GOT3 (cell line): ENCODE data around the gene TMEM82.

ENCODE experiments used
- DNase-seq: peaks from one replicate; lab custom pipeline; 2025; ENCODE audit warnings: mixed read lengths; lab: John Stamatoyannopoulos, UW

TMEM82 gene

DNA sequence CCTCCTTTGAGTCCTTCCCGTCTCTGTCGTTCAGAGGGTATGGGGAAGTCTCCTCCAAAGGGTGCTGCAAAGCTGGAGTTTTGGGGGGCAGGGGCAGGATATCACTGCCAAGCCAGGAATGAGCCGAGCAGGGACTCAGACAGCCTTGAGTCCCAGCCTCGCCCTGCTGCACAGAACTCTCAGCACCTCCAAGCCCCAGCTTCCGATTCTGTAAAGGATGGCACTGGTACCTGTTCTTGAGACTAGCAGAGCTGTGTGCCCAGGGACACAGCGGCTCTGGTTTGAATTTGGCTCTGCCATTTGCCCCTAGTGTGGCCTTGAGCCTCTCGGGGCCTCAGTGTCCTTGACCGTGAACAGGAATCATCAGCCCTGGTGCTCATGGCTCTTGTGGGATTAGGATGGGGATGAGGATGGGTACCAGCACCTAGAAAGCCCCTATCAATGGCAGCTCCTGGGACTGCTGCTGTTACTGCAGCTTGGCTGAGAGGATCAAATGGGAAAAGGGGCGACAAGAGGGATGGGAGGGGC is 14.8 kb downstream of the TMEM82 start:
- DNase-seq = no peak

DNA sequence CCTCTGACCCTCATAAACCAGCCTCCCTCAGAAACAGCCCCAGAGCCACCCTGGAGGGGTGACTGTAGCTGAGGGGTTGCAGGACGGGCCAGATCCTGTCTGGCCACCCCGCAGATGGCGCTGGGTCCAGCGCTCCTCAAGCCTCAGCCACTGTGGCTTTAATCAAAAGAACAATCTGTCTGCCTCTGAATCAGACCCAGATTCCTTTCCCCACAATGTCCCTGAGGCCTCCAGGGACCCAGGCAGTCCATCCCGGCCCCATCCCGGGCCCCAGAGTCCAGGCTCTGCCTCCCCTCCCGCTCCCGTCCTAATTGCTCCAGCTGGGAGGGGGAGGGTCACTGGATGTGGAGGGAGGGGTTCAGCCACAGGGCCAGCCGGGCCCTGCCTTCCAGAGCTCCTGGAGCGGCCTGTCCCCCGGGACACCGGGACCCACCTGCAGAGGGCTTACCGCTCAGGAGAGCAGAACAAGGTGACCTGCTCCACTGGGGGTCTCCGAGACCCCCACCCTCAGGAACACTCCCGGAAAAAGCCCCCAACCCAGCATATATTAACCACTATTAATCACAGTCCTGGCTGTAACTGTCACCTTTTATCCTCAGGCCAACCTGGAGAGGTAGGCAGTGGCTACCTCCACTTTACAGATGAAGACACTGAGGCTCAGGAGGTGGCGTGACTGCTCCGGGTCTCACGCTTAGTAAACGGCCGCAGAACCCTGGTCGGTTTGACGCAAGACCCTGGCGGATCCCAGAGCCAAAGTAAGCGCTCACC is 15.5 kb downstream of the TMEM82 start:
- no peak for DNase-seq

DNA sequence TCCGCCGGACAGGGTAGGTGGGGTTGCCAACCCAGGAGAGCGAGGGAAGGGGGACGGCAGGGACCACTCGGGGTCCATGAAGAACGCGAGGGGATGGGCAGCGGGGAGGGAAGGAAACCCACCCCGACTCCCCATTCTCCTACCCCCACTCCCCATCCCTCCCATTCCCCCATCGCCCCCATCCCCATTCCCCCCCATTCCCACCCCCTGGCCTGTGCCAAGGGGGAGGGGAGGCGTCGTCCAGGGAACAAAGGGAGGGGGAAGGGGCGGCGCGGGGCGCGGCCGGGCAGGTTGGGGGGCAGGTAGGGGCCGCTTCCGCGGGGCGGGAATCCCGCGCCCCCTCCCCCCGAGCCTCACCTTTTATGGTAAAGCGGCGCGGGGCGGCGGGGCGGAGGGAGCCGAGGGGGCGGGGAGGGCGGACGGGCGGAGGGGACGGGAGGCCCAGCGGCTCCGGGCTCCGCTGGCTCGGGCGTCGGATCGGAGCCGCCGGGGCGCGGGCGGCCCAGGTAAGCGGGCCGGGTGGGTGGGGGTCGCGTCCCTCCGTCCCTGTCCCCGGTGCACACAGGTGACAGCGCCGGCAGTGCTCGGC is 16.1 kb downstream of the TMEM82 start, which contains the start of gene FBLIM1:
FBLIM1 (plus strand) TSS at position 453 of the 589 bp plus-strand sequence. CDS start 6,189 bp downstream, outside the sequence.
- no peak for DNase-seq

DNA sequence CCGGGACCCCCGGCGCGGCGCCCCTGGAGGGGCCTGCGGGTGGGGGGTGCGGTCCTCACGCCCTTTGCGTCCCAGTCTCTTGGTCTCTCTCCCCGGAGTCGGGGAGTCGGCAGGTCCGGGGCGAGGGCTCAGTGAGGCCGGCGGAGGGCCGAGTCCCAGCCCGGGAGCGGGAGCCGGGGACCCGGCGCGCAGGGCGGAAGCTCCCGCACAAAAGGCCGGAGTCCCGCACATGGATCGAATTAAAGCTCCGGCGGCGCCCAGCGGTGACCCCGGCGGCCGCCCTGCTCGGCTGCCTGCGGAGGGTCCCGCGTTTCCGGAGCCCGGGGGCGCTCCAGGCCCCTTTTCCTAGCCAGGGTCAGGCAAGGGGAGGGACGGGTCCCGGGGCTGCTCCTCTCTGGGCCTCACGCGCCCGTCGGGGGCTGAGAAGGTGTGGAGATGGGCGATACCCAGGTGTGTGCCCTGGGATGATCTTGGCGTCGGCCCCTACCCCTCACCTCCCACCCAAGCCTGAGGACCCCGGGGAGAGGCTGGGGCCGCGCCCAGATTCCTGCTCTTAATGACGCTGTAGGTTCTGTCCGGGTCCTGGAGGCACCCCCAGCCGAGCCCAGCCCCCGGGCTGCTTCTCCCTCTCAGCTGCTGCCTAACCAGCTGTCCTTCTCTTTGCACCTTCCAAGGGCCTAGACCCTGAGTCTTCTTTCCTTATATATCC is 16.8 kb downstream of the TMEM82 start:
- DNase-seq = no peak

DNA sequence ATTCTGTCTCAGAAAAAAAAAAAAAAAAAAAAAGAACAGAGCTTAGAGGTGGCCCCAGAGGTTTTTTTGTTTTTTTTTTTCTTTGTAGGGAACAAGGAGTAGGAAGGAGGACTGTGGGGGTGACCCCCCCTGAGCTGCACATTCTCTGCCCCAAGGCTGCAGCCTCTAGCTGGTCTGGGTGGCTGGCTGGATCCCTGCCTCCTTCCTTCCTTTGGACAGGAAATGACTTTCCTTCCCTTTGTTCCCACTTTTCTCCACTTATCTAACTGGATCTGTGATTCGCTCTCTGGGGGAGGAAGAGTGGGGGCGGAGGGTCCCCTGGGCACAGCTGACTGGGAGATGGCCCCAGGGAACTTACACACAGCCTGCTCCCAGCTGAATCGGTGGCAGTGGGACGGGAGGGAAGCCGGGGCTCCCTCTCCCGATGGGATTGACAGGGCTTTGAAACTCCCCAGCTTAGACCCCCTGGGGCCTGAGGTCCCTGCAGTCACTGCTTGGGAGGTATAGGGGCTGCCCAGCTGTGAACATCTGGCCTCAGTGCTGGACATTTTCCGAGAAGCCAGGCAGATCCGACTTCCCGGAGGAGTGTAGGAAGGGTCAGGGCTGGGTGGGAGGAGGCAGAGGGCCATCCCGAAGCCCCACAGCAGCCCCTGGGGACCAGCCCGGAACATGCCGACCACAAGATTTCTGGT is 18.4 kb downstream of the TMEM82 start:
- no peak for DNase-seq

DNA sequence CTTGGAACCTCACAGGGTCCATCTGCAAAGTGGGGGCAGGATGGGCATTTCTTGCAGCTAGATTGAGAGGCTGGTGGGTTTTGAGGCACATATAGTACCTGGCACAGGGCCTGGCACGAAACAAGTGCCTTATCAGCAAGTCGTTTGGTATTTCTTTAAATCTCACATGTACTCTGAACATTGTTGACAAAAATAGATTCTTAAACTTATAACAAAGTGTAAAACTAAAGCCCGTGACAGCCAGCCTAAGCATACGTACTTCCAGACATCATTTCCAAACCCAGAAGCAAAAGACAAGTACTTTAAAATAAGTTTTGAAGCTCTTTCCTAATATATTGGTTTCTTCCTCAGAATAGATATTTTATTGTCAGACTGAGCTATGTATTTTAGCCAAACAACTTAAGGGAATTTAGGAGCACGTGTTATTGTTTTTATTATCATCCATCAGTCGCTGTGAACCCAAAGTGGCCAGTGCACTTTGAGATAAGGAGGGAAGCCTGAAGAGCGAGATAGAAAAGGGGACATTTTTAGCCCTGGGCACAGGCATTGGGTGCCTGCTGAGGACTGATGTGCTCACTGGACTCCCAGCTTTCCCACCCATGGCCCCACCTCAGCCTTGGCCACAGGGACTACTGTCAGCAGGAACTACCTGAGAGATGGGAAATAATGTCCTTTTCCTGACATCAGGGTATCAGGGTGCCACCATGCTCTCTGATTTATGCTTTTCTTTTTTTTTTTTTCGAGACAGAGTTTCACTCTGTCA is 19.2 kb downstream of the TMEM82 start:
- no peak for DNase-seq

DNA sequence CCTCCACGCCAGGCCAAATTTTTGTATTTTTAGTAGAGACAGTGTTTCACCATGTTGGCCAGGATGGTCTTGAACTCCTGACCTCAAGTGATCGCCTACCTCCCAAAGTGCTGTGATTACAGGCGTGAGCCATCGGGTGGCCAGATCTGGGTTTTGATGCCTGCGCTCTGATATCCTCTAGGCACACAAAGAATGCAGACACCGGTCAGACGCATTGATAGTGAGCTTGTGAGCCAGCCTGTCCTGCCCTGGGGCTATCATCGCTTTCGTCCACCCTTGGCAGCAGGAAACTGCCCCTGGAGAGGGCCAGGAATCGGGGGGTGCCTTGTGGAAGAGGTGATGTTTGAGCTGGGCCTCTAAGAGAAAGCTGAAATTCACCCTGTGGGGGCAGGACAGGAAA is 20.2 kb downstream of the TMEM82 start:
- no peak for DNase-seq

DNA sequence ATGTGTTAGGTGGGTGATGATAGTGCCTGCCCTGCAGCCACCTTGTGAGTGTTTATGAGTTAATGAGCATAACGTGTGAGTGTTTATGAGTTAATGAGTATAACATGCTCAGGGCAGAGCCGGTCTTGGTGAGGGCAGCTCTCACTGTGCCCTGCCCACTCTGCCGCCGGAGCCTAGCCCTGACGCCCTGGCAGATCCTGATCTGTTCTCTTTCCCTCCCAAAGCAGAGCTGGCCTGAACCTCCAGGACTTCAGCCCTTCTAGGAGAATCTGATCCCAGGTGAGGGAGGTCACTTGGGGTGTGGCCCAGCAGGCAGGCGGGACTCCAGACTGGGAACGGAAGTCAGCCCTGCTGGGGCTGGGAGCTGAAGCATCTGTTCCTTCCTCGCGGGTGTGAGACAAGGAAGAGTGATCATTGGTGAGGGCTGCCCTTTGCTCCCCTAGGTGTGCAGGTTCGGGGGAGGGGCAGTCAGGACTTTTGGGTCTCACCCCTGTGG is 22.0 kb downstream of the TMEM82 start:
- no peak for DNase-seq

DNA sequence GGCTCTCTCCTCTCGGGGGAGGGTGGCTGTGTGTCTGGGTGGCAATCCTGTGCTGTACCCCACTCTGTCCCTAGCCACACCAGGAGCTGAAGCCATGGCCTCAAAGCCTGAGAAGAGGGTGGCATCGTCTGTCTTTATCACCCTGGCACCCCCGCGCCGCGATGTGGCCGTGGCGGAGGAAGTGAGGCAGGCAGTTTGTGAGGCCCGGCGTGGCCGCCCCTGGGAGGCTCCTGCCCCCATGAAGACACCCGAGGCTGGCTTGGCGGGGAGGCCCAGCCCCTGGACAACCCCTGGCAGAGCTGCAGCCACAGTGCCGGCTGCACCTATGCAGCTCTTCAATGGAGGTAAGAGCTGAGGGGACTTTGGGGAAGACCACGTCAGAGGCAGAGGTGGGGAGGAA is 22.6 kb downstream of the TMEM82 start:
- DNase-seq = no peak

DNA sequence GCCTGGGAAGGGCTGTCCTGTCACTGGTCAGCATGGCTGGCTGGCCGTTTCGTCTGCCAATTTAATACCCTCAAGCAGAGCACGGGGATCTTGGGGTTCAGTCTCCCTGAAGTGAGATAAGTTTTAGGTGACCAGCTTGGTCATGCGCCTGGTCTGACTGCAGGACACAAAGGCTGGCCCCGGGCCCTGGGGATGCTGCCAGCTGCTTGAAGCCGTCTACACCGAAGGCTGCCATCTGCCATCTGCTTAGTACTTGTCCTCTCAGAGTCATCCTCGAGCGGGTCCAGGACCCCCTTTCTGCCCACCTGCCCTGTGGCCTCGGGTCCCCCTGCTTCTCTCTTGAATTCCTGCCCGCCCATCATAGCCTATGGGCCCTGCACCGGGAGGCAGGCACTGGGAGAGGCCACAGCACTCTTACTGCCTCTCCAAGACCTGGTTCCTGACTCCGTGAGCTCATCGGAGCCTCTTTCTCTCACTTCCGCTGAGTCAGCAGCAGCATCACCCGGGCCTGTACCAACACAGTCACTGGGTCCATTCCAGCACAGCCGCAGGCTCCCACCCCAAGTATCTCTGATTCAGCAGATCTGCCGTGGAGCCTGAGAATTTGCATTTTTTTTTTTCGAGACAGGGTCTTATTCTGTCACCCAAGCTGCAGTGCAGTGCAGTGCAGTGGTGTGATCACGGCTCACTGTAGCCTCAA is 23.3 kb downstream of the TMEM82 start:
- no peak for DNase-seq

DNA sequence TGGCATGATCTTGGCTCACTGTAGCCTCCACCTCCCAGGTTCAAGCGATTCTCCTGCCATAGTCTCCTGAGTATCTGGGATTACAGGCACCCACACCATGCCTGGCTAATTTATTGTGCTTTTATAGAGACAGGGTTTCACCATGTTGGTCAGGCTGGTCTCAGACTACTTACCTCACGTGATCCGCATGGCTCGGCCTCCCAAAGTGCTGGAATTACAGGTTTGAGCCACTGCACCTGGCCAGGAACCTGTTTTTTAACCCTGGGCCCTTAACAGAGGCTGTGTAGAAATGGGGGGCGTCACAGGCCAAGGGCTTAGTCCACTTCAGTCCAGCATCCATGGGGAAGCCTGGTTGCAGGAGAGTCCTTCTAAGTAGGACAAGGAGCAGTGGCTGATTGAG is 25.6 kb downstream of the TMEM82 start:
- DNase-seq = no peak

DNA sequence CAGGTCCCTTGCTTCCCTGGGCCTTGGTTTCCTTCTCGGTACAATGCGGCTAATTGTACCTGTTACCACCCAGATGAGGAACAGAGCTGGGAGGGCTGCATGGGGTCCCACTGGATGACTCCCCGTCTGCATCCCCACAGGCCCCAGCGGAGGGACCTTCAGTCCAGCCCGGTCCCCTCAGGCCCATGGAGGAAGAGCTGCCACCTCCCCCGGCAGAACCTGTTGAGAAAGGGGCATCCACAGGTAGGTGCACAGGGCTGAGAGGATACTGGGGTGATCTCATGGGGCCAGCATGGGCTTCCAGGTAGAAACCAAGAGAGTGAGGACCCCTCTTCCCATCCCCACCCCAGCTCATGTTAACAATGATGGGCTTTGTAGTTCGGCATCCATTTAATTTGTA is 26.1 kb downstream of the TMEM82 start:
- DNase-seq = no peak

DNA sequence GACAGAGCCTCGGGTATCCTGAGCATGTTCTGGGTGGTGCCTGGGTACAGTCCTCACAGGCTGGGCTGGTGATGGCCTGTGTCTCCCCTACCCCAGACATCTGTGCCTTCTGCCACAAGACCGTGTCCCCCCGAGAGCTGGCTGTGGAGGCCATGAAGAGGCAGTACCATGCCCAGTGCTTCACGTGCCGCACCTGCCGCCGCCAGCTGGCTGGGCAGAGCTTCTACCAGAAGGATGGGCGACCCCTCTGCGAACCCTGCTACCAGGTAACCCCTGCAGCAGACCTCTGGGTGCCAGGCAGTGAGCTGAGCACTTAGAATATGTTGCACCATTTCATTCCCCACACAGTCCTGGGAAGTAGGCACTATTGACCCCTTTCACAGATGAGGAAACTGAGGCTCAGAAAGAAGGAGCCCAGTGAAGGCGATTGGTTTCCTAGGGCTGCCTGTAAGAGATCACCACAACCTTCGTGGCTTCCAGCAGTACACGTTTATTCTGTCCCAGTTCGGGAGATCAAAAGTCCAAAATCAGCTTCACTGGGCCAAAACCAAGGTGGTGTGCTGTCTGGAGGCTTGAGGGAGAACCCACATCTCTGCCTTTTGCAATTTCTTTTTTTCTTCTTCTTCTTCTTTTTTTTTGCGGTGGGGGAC is 28.1 kb downstream of the TMEM82 start:
- no peak for DNase-seq

DNA sequence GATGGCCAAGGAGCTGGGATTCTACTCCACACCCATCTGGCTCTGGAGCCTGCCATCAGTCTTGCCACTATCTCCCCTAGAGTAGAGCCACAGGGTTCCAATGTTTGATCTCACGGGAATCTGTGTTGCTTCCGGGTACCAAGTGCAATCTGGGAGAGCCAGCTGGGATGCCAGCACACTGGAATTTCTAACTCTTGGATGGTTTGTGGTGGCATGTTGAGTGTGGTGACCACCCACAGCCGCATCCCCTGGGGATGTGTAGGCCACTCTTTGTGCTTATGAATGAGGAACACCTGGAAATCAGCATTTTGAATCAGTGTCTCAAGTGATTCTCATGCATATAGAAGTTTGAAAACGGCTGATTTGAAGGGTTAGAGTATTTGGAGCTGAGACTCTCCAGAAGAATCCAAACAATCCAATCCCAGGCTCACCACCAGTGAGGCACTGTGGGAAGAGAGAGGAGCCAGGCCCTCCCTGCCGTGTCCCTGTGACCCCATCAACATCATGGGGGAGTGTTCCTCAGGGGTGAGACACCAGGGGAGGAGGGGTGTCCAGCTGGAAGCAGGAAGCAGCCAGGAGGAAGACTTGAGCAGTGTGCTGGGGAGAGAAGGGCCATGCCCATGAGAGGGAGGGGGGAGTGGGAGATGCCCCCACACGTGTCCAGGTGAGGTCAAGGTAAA is 29.7 kb downstream of the TMEM82 start:
- DNase-seq = no peak

DNA sequence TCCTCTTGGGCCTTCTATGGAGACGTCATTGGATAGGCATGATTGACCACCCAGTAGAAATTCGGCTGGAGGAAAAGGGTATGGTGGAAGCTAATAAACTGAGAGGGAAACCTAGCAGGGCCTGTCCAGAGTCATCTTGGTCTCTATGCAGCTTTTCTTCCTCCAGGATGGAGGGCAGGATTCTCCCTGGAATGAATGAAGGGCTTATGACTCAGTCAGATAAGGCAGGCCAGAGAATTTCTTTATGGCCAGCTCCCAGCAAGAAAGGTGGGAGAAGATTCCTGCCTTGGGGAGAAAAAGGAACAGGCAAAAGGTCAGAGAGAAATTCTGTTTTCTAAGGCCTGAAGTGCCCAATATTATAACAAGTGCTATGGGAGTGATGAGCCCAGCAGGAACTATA is 33.4 kb downstream of the TMEM82 start:
- DNase-seq = no peak

DNA sequence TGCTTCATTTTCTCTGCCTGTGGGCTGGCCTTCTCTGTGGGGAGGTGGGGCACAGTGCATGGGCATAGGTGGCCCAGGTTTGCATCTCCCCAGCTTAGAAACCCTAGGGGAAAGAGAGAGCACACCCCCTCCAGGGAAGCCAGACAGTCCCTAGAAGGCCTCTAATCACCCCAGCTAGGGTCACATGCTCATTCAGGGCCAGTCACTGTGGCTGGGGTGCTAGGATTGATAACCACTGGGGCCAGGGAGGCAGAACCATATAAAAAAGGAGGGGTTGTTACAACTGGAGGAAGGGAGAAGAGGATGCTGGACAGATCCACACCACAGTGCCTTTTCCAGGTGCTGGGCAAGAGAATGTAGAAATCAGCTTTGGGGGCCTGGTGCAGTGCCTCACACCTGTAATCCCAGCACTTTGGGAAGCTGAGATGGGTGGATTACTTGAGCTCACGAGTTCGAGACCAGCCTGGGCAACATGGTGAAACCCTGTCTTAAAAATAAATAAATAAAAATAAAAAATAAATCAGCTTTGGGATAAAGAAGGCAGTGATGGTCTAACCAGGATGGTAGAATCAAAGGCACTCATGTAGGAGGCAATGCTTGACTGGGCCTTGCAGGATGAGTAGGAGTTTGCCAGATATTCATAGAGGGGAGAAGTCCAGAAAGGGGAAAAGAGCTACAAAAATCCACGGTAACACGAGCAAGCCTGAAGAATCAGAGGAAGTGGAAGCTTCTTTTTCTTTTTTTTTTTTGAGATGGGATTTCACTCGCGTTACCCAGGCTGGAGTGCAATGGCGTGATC is 35.8 kb downstream of the TMEM82 start:
- DNase-seq = no peak

DNA sequence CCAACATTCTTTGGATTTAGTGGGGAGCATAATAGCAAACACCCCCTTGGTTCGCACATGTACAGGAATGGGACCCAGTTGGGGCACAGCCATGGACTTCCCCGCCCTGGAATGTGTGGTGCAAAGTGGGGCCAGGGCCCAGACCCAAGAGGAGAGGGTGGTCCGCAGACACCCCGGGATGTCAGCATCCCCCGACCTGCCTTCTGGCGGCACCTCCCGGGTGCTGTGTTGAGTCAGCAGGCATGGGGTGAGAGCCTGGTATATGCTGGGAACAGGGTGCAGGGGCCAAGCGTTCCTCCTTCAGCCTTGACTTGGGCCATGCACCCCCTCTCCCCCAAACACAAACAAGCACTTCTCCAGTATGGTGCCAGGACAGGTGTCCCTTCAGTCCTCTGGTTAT is 43.4 kb downstream of the TMEM82 start:
- no peak for DNase-seq

DNA sequence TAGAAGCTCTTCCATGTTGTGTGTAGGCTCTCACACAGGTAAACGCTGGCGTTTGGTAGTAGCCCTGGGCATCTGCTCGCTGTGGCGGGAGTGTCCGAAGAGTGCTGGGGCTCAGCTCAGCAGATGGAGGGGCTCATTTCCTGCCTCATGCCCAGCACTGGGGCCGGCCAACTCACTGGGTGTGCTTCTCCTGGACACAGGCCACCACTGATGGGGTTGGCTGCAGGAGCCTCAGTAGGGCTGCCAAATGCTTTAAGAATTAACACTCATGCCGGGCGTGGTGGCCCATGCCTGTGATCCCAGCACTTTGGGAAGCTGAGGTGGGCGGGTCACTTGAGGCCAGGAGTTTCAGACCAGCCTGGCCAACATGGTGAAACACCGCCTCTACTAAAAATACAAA is 44.3 kb downstream of the TMEM82 start:
- no peak for DNase-seq
